HAP-1 (cell line): ENCODE measurements around the gene EIF4B.

ENCODE experiments used
- DNase-seq, 2 experiments: peaks; one replicate each; pipeline ENCODE4 v3.0.0-alpha.2; 2016 to 2020; ENCODE audit warnings: low spot score in 2 of 2
- H3K27me3 ChIP-seq: fragments of 250-450 bp; sonication (Bioruptor Pico); 2 replicates; pipeline ENCODE4 v1.5.1; 2020; ENCODE audit warnings: low read depth, mild to moderate bottlenecking, moderate library complexity
- H3K36me3 ChIP-seq: fragments of 250-450 bp; sonication (Bioruptor Pico); replicated peaks from 2 replicates; pipeline ENCODE4 v1.5.1; 2020; ENCODE audit warnings: mild to moderate bottlenecking
- H3K4me1 ChIP-seq: fragments of 250-450 bp; sonication (Bioruptor Pico); 2 replicates; pipeline ENCODE4 v1.5.1; 2020; ENCODE audit warnings: mild to moderate bottlenecking
- H3K4me3 ChIP-seq: fragments of 250-450 bp; sonication (Bioruptor Pico); 2 replicates; pipeline ENCODE4 v1.5.1; 2020; ENCODE audit warnings: mild to moderate bottlenecking, moderate library complexity
- H3K9me3 ChIP-seq: fragments of 250-450 bp; sonication (Bioruptor Pico); 2 replicates; pipeline ENCODE4 v1.5.1; 2020; ENCODE audit warnings: mild to moderate bottlenecking, moderate library complexity
- in situ Hi-C: fragments of 300-500 bp; cut with MboI; formaldehyde crosslinking; loops from 3 replicates; pipeline ENCODE4 v1.14.3; 2020; ENCODE audit warnings: low sequenced_read_pairs, inconsistent platforms, mixed read lengths

The EIF4B gene

GRCh38 chr12:53062011-53062961, 56.0 kb downstream of the EIF4B start:
- no peaks in the 10 kb centered on the region for H3K4me1 ChIP-seq

GRCh38 chr12:53062977-53063707, 56.9 kb downstream of the EIF4B start:
- no peak overlapping the region for H3K4me3 ChIP-seq
- DNase-seq, result no peak
- H3K27me3 ChIP-seq, result peaks cover 16% of the 10 kb centered on the region; the same call in 1 of the 2 replicates
- no peaks in the 10 kb centered on the region for H3K4me1 ChIP-seq
- H3K36me3 ChIP-seq, result peaks cover 8% of the 10 kb centered on the region; the same call in 1 of the 2 replicates
- no peaks in the 10 kb centered on the region for H3K9me3 ChIP-seq
- in situ Hi-C loops, result loop anchor here (10.0 kb wide), 1 partner anchor 222 kb away; no protein-coding TSS in a partner anchor

More at GRCh38 chr12:53062011-53062961, 56.0 kb downstream of the EIF4B start:
- DNase-seq, result no peak
- in situ Hi-C loops, result loop anchor here (10.0 kb wide), 1 partner anchor 223 kb away; no protein-coding TSS in a partner anchor
- Histone ChIP-seq H3K36me3 (peaks cover 8% of the 10 kb centered on the region; the same call in 1 of the 2 replicates), H3K4me3 (no peak overlapping the region), H3K9me3 (no peaks in the 10 kb centered on the region), H3K27me3 (peaks cover 16% of the 10 kb centered on the region; the same call in 1 of the 2 replicates)

GRCh38 chr12:53063708-53064612, 57.7 kb downstream of the EIF4B start:
- no peak overlapping the region for H3K4me3 ChIP-seq
- DNase-seq, result no peak
- peaks cover 8% of the 10 kb centered on the region; the same call in 1 of the 2 replicates for H3K36me3 ChIP-seq
- H3K9me3 ChIP-seq, result no peaks in the 10 kb centered on the region
- H3K4me1 ChIP-seq, result no peaks in the 10 kb centered on the region
- H3K27me3 ChIP-seq, result peaks cover 16% of the 10 kb centered on the region; the same call in 1 of the 2 replicates
- in situ Hi-C loops, result loop anchor here (10.0 kb wide), 1 partner anchor 221 kb away; no protein-coding TSS in a partner anchor

GRCh38 chr12:53064613-53065436, 58.6 kb downstream of the EIF4B start:
- Histone ChIP-seq H3K9me3 (no peaks in the 10 kb centered on the region), H3K27me3 (peaks cover 9% of the 10 kb centered on the region; the same call in 1 of the 2 replicates), H3K36me3 (peaks cover 8% of the 10 kb centered on the region; the same call in 1 of the 2 replicates), H3K4me3 (no peak overlapping the region), H3K4me1 (no peaks in the 10 kb centered on the region)
- DNase-seq, result no peak
- in situ Hi-C loops, result loop anchor here (10.0 kb wide), 1 partner anchor 220 kb away; no protein-coding TSS in a partner anchor

- Histone ChIP-seq H3K36me3 (peaks cover 8% of the 10 kb centered on the region; the same call in 1 of the 2 replicates), H3K4me1 (no peaks in the 10 kb centered on the region), H3K9me3 (no peaks in the 10 kb centered on the region), H3K4me3 (no peak overlapping the region), H3K27me3 (peaks cover 4% of the 10 kb centered on the region; the same call in 1 of the 2 replicates)
- in situ Hi-C loops, result loop anchor here (10.0 kb wide), 1 partner anchor 219 kb away; no protein-coding TSS in a partner anchor
- DNase-seq, result no peak
These were observed 59.2 kb downstream of the EIF4B start for GRCh38 chr12:53065470-53065869.

GRCh38 chr12:53065975-53066931, 60.0 kb downstream of the EIF4B start:
- Histone ChIP-seq H3K9me3 (no peaks in the 10 kb centered on the region), H3K36me3 (peaks cover 8% of the 10 kb centered on the region; the same call in 1 of the 2 replicates), H3K4me1 (no peaks in the 10 kb centered on the region), H3K27me3 (peaks cover 2% of the 10 kb centered on the region; the same call in 1 of the 2 replicates), H3K4me3 (no peak overlapping the region)
- DNase-seq, result peak; percentile 67 to 88
- in situ Hi-C loops, result loop anchor here (10.0 kb wide), 1 partner anchor 219 kb away; no protein-coding TSS in a partner anchor

GRCh38 chr12:53067074-53067992, 61.1 kb downstream of the EIF4B start:
- in situ Hi-C loops, result loop anchor here (10.0 kb wide), 1 partner anchor 217 kb away; no protein-coding TSS in a partner anchor
- Histone ChIP-seq H3K36me3 (peaks cover 8% of the 10 kb centered on the region; the same call in 1 of the 2 replicates), H3K4me3 (no peak overlapping the region), H3K4me1 (no peaks in the 10 kb centered on the region), H3K9me3 (no peaks in the 10 kb centered on the region), H3K27me3 (no peaks in the 10 kb centered on the region)
- no peak for DNase-seq

GRCh38 chr12:53067993-53068770, 61.9 kb downstream of the EIF4B start:
- peaks cover 8% of the 10 kb centered on the region; the same call in 1 of the 2 replicates for H3K36me3 ChIP-seq
- no peak overlapping the region for H3K4me3 ChIP-seq
- H3K4me1 ChIP-seq, result no peaks in the 10 kb centered on the region
- H3K27me3 ChIP-seq, result no peaks in the 10 kb centered on the region
- no peaks in the 10 kb centered on the region for H3K9me3 ChIP-seq
- DNase-seq, result no peak
- in situ Hi-C loops, result loop anchor here (10.0 kb wide), 1 partner anchor 217 kb away; no protein-coding TSS in a partner anchor

- no peak for DNase-seq
- no peaks in the 10 kb centered on the region for H3K9me3 ChIP-seq
- H3K4me3 ChIP-seq, result no peak overlapping the region
- peaks cover 8% of the 10 kb centered on the region; the same call in 1 of the 2 replicates for H3K36me3 ChIP-seq
- in situ Hi-C loops, result loop anchor here (10.0 kb wide), 1 partner anchor 216 kb away; no protein-coding TSS in a partner anchor
- H3K27me3 ChIP-seq, result no peaks in the 10 kb centered on the region
- no peaks in the 10 kb centered on the region for H3K4me1 ChIP-seq
These were observed 62.7 kb downstream of the EIF4B start for GRCh38 chr12:53068811-53069585.
